ENCODE results near the gene CEMIP. TPM values are rescaled to one million over a fixed set of nuclear protein-coding genes. Genes with fewer than 3 reads are reported as not detected.
A peak's percentile ranks its signal among the peaks of the same experiment; 100 is the strongest.

Gene CEMIP
- total and polyA plus RNA-seq, 2 of the 13 experiments (the other 11 are each of a cell fraction or from before 2014, with no cell fraction given): 4.3 to 28.5 TPM

DNA sequence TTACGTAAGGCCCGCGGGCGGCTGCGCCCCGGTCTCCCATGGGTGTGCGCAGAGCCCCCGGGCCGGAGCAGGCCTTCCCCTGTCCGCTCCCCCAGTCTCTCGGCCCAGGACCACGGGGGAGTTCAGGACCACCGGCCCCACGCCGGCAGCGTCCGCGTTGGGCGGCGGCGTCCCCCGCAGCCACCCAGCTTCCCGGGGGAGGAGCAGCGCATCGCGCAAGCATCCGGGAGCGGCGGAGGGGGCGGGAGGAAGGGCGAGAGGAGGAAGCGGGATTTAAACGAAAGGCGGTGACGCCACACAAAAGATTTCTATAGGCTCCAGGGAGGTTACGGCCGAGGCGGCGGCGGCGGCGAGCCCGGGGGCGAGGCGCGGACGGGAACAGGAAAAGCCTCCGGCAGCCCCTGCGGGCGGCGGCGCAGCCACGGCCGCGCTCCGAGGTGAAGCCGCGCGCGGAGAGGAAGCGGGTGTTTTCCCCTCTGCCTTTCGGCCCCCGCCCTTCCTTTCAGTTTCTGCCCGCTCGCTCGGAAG is 221.5 kb downstream of the CEMIP start, which contains the start of gene TLNRD1 (continued):
- TF ChIP-seq, protein P1, sequence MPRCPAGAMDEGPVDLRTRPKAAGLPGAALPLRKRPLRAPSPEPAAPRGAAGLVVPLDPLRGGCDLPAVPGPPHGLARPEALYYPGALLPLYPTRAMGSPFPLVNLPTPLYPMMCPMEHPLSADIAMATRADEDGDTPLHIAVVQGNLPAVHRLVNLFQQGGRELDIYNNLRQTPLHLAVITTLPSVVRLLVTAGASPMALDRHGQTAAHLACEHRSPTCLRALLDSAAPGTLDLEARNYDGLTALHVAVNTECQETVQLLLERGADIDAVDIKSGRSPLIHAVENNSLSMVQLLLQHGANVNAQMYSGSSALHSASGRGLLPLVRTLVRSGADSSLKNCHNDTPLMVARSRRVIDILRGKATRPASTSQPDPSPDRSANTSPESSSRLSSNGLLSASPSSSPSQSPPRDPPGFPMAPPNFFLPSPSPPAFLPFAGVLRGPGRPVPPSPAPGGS (CRISPR knock-in tag; IDR thresholded peaks at IDR 0.05): no peak
- peak; percentile 74 for TF ChIP-seq SPEN (CRISPR knock-in tag; IDR thresholded peaks at IDR 0.05; ENCODE audit: low read depth)
- TF ChIP-seq ZNF331 (CRISPR knock-in tag; IDR thresholded peaks at IDR 0.05): no peak; the same call in 1 of the 2 replicates
- TF ChIP-seq NPAS2 (CRISPR knock-in tag; IDR thresholded peaks at IDR 0.05; ENCODE audit: borderline replicate concordance): no peak
- no peak for TF ChIP-seq HOXD1 (CRISPR knock-in tag; IDR thresholded peaks at IDR 0.05)
- TF ChIP-seq ZNF335 (CRISPR knock-in tag; IDR thresholded peaks at IDR 0.05): peak; percentile 30; the same call in 1 of the 2 replicates
- no peak for TF ChIP-seq MYNN (CRISPR knock-in tag; IDR thresholded peaks at IDR 0.05; ENCODE audit: low read depth)
- TF ChIP-seq, protein P2, sequence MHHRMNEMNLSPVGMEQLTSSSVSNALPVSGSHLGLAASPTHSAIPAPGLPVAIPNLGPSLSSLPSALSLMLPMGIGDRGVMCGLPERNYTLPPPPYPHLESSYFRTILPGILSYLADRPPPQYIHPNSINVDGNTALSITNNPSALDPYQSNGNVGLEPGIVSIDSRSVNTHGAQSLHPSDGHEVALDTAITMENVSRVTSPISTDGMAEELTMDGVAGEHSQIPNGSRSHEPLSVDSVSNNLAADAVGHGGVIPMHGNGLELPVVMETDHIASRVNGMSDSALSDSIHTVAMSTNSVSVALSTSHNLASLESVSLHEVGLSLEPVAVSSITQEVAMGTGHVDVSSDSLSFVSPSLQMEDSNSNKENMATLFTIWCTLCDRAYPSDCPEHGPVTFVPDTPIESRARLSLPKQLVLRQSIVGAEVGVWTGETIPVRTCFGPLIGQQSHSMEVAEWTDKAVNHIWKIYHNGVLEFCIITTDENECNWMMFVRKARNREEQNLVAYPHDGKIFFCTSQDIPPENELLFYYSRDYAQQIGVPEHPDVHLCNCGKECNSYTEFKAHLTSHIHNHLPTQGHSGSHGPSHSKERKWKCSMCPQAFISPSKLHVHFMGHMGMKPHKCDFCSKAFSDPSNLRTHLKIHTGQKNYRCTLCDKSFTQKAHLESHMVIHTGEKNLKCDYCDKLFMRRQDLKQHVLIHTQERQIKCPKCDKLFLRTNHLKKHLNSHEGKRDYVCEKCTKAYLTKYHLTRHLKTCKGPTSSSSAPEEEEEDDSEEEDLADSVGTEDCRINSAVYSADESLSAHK (CRISPR knock-in tag; IDR thresholded peaks at IDR 0.05; ENCODE audit: borderline replicate concordance): no peak
- TF ChIP-seq PRDM10 (CRISPR knock-in tag; IDR thresholded peaks at IDR 0.05; ENCODE audit: low read depth): no peak
- TF ChIP-seq NR2C2 (CRISPR knock-in tag; IDR thresholded peaks at IDR 0.05; ENCODE audit: borderline replicate concordance): 0 out of 2 replicates have a peak, but pooled peaks have one; percentile 30
- no peak for TF ChIP-seq ZNF652 (CRISPR knock-in tag; IDR thresholded peaks at IDR 0.05; ENCODE audit: borderline replicate concordance, low read depth)
- peak; percentile 12; the same call in 1 of the 2 replicates for TF ChIP-seq FOSL2 (CRISPR knock-in tag; IDR thresholded peaks at IDR 0.05)
- TF ChIP-seq RFXANK (CRISPR knock-in tag; IDR thresholded peaks at IDR 0.05): no peak
- peak; percentile 86 for TF ChIP-seq ETV5 (CRISPR knock-in tag; IDR thresholded peaks at IDR 0.05; ENCODE audit: borderline replicate concordance)
- no peak for TF ChIP-seq CENPT (CRISPR knock-in tag; IDR thresholded peaks at IDR 0.05; ENCODE audit: low read depth)
- peak; percentile 55; the same call in 1 of the 2 replicates for TF ChIP-seq HOXA3 (CRISPR knock-in tag; IDR thresholded peaks at IDR 0.05)
- no peak for TF ChIP-seq ZNF891 (CRISPR knock-in tag; IDR thresholded peaks at IDR 0.05)
- TF ChIP-seq MXD3 (CRISPR knock-in tag; IDR thresholded peaks at IDR 0.05): peak; percentile 49; the same call in 1 of the 2 replicates
- TF ChIP-seq ZFP41 (CRISPR knock-in tag; IDR thresholded peaks at IDR 0.05; ENCODE audit: borderline replicate concordance): no peak
- no peak for TF ChIP-seq SRSF4 (IDR thresholded peaks at IDR 0.05; ENCODE audit: low read depth, low read length, poor library complexity, severe bottlenecking)
- TF ChIP-seq, protein P3, sequence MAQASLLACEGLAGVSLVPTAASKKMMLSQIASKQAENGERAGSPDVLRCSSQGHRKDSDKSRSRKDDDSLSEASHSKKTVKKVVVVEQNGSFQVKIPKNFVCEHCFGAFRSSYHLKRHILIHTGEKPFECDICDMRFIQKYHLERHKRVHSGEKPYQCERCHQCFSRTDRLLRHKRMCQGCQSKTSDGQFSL (CRISPR knock-in tag; IDR thresholded peaks at IDR 0.05): no peak
- no peak for TF ChIP-seq ZNF660 (CRISPR knock-in tag; IDR thresholded peaks at IDR 0.05; ENCODE audit: borderline replicate concordance, low read depth)
